Right atrium auricular region (tissue), 2 donors: ENCODE measurements around the gene CREB5. TPM values are rescaled to one million over a fixed set of nuclear protein-coding genes. Genes with fewer than 3 reads are reported as not detected.

Source experiments
- DNase-seq: peaks from one replicate; pipeline ENCODE4 v3.0.0-alpha.2; 2019; ENCODE audit warnings: low spot score
- H3K27ac ChIP-seq, 2 donors: fragments of 200-600 bp; sonication (generic); 1 replicate in 1 of 2; 2 replicates in 1 of 2; pipeline ENCODE4 v1.5.1; 2016 to 2019
- H3K27me3 ChIP-seq, 2 donors: fragments of 200-600 bp; sonication (generic); one replicate each; pipeline versions ENCODE4 v1.5.1 to v1.6.0; 2017 to 2019
- H3K36me3 ChIP-seq: fragments of 200-600 bp; sonication (generic); one replicate; pipeline ENCODE4 v1.5.1; 2016
- H3K4me1 ChIP-seq, 2 donors: fragments of 200-600 bp; sonication (generic); one replicate each; pipeline versions ENCODE4 v1.5.1 to v1.6.0; 2017 to 2019
- H3K4me3 ChIP-seq, 2 donors: fragments of 200-600 bp; sonication (generic); 1 replicate in 1 of 2; 2 replicates in 1 of 2; pipeline ENCODE4 v1.5.1; 2017 to 2019; ENCODE audit warnings: mild to moderate bottlenecking in 1 of 2, moderate library complexity in 1 of 2
- H3K9me3 ChIP-seq, 2 donors: fragments of 200-600 bp; sonication (generic); one replicate each; pipeline ENCODE4 v1.5.1; 2019
- total RNA-seq, 2 donors: library from RNA; depleted of rRNA; stranded (reverse); fragments of >200 nt; gene quantifications; one replicate each; pipeline ENCODE4 v1.1.0, GENCODE V29; 2016
- TF ChIP-seq, protein P1 (sequence below), 2 donors: fragments of 200-600 bp; sonication (generic); IDR thresholded peaks; one replicate each; pipeline ENCODE4 v1.5.1; 2019; ENCODE audit warnings: antibody characterized with exemption in 2 of 2

CREB5 gene
- total RNA-seq, 2 donors from 2014 or later, result 10.5 to 20.8 TPM

- TF ChIP-seq, protein P1, sequence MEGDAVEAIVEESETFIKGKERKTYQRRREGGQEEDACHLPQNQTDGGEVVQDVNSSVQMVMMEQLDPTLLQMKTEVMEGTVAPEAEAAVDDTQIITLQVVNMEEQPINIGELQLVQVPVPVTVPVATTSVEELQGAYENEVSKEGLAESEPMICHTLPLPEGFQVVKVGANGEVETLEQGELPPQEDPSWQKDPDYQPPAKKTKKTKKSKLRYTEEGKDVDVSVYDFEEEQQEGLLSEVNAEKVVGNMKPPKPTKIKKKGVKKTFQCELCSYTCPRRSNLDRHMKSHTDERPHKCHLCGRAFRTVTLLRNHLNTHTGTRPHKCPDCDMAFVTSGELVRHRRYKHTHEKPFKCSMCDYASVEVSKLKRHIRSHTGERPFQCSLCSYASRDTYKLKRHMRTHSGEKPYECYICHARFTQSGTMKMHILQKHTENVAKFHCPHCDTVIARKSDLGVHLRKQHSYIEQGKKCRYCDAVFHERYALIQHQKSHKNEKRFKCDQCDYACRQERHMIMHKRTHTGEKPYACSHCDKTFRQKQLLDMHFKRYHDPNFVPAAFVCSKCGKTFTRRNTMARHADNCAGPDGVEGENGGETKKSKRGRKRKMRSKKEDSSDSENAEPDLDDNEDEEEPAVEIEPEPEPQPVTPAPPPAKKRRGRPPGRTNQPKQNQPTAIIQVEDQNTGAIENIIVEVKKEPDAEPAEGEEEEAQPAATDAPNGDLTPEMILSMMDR (IDR thresholded peaks at IDR 0.05), result no peak
- no peak overlapping the region for H3K27ac ChIP-seq
- H3K27me3 ChIP-seq, result no peaks in the 10 kb centered on the region
- no peaks in the 10 kb centered on the region for H3K4me1 ChIP-seq
- DNase-seq, result no peak
- H3K4me3 ChIP-seq, result no peak overlapping the region
- H3K36me3 ChIP-seq, result no peaks in the 10 kb centered on the region
- no peaks in the 10 kb centered on the region for H3K9me3 ChIP-seq
These were observed 349.2 kb downstream of the CREB5 start for GRCh38 chr7:28761505-28761904.

DNA sequence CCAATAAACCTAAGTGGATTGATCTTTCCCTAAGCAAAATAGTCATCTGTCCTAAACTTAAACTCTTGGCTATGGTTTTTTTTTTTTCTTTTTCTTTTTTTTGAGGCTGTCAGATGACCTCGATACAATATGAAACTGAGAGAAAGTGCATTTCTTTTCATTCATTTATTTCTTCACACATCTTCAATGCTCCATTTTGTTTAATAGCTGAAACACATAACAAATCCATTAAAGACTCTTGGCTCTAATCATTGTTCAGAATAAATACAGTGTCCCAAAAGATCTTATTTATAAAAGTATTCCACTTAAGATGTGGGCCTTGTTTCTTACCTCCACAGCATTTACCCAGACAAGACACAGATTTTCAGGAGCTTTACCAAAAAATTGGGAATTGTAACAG, 350.3 kb downstream of the CREB5 start:
- H3K4me3 ChIP-seq, result no peak overlapping the region
- TF ChIP-seq, protein P1 (IDR thresholded peaks at IDR 0.05), result no peak
- H3K27ac ChIP-seq, result no peak overlapping the region
- no peaks in the 10 kb centered on the region for H3K9me3 ChIP-seq
- H3K36me3 ChIP-seq, result no peaks in the 10 kb centered on the region
- no peaks in the 10 kb centered on the region for H3K27me3 ChIP-seq
- no peaks in the 10 kb centered on the region for H3K4me1 ChIP-seq
- no peak for DNase-seq

DNA sequence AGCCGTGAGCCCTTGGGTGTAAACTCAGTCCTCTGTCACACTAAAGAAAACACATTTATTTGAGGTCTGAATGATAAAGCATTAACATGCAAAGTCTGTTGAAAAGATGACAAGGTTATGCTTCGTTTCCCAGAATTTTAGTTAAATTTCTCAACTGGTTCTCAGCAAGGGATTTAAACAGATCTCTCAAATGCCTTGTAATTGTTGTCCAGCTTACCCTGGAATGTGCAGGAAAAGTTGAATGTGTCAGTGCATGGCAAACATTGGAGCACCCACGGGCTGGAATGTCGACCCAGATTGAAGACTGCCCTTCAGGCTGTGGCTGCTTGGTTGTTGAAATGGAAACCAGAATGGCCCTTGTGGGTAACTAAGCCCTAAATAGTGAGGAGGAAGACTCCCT, 354.0 kb downstream of the CREB5 start:
- DNase-seq, result no peak
- no peaks in the 10 kb centered on the region for H3K36me3 ChIP-seq
- no peaks in the 10 kb centered on the region for H3K9me3 ChIP-seq
- no peak overlapping the region for H3K4me3 ChIP-seq
- TF ChIP-seq, protein P1 (IDR thresholded peaks at IDR 0.05), result no peak
- no peak overlapping the region for H3K27ac ChIP-seq
- H3K4me1 ChIP-seq, result no peaks in the 10 kb centered on the region
- no peaks in the 10 kb centered on the region for H3K27me3 ChIP-seq

DNA sequence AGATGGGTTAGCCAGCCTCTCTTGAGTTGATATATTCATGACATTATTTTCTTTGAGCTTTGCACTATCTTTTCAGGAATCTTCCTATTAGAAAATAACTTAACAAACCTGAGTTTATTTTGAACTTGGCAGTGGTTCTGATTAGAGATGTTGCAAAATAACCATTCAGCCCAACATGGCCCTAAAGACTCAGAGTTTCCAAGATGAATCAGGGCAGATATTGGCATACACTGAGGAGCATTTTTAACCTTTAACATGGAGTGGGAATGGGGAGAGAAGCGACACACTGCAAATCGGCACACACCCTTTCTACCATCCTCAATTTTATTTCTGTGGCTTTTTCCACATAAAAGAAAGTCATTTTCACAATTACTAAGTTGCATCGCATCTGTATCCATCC, 355.0 kb downstream of the CREB5 start:
- no peak for DNase-seq
- Histone ChIP-seq H3K27ac (no peak overlapping the region), H3K36me3 (no peaks in the 10 kb centered on the region), H3K4me1 (no peaks in the 10 kb centered on the region), H3K9me3 (no peaks in the 10 kb centered on the region), H3K27me3 (no peaks in the 10 kb centered on the region), H3K4me3 (no peak overlapping the region)
- TF ChIP-seq, protein P1 (IDR thresholded peaks at IDR 0.05), result no peak

GRCh38 chr7:28768577-28769147, 356.3 kb downstream of the CREB5 start:
- TF ChIP-seq, protein P1 (IDR thresholded peaks at IDR 0.05), result no peak
- no peaks in the 10 kb centered on the region for H3K4me1 ChIP-seq
- no peak for DNase-seq
- no peaks in the 10 kb centered on the region for H3K9me3 ChIP-seq
- no peak overlapping the region for H3K27ac ChIP-seq
- no peaks in the 10 kb centered on the region for H3K27me3 ChIP-seq
- no peaks in the 10 kb centered on the region for H3K36me3 ChIP-seq
- no peak overlapping the region for H3K4me3 ChIP-seq
